ENCODE data around the gene OPN1MW. TPM values are rescaled to one million over a fixed set of nuclear protein-coding genes. Genes with fewer than 3 reads are reported as not detected.

Gene OPN1MW
- total RNA-seq, 1 donor from 2014 or later = not detected

DNA sequence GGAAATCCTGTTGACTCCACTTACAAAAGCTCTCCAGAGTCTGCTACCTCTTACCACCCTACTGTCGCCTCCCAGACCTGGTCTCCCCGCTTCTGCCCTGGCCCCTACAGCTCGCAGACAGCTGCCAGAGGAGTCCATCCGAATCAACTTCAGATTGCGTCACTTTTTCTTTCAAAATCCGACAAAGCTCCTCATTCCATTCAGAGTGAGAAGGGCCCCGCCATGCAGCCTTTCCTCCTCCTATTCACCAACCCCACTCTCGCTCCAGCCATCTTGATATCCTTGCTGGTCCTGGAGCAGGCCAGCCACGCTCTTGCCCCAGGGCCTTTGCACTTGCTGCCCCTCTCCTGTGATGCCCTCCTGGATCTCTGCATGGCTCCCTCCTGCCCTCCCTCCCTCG is 43.5 kb upstream of the OPN1MW start:
- DNase-seq (ENCODE audit: low read depth) (no peak), FAIRE-seq (no peak)
- H3K36me3 Mint-ChIP-seq (ENCODE audit: low read depth, unreplicated experiment) = no peaks in the 10 kb centered on the region
- no peak overlapping the region for H3K27ac Mint-ChIP-seq (ENCODE audit: unreplicated experiment)
- no peak overlapping the region for H2AFZ ChIP-seq (ENCODE audit: low read depth, low read length)
- no peaks in the 10 kb centered on the region for H3K4me1 ChIP-seq (ENCODE audit: insufficient read depth, low read length)
- no peak overlapping the region for H3K4me3 ChIP-seq (ENCODE audit: insufficient read depth, low read depth, low read length)
- H3K27me3 ChIP-seq (ENCODE audit: insufficient read depth, low read length) = no peaks in the 10 kb centered on the region
- no peak overlapping the region for H3K4me2 ChIP-seq (ENCODE audit: low read length)
- H3K9ac ChIP-seq (ENCODE audit: low read length) = no peak overlapping the region
- H3K9me3 Mint-ChIP-seq (ENCODE audit: unreplicated experiment) = no peaks in the 10 kb centered on the region
- H3K36me3 ChIP-seq (ENCODE audit: insufficient read depth, low read length) = no peaks in the 10 kb centered on the region
- no peaks in the 10 kb centered on the region for H3K9me3 ChIP-seq (ENCODE audit: insufficient read depth, low read depth, low read length)
- no peaks in the 10 kb centered on the region for H3K79me2 ChIP-seq (ENCODE audit: insufficient read depth, low read length)
- no peak overlapping the region for H3K4me3 Mint-ChIP-seq (ENCODE audit: unreplicated experiment)
- no peaks in the 10 kb centered on the region for H4K20me1 ChIP-seq (ENCODE audit: insufficient read depth, low read length)
- TF ChIP-seq, protein P1, sequence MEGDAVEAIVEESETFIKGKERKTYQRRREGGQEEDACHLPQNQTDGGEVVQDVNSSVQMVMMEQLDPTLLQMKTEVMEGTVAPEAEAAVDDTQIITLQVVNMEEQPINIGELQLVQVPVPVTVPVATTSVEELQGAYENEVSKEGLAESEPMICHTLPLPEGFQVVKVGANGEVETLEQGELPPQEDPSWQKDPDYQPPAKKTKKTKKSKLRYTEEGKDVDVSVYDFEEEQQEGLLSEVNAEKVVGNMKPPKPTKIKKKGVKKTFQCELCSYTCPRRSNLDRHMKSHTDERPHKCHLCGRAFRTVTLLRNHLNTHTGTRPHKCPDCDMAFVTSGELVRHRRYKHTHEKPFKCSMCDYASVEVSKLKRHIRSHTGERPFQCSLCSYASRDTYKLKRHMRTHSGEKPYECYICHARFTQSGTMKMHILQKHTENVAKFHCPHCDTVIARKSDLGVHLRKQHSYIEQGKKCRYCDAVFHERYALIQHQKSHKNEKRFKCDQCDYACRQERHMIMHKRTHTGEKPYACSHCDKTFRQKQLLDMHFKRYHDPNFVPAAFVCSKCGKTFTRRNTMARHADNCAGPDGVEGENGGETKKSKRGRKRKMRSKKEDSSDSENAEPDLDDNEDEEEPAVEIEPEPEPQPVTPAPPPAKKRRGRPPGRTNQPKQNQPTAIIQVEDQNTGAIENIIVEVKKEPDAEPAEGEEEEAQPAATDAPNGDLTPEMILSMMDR (IDR thresholded peaks at IDR 0.05; ENCODE audit: insufficient read depth, low read depth, low read length) = no peak
- TF ChIP-seq EZH2 (IDR thresholded peaks at IDR 0.05; ENCODE audit: insufficient read depth, low read length) = no peak
- H3K4me1 Mint-ChIP-seq (ENCODE audit: low read depth, unreplicated experiment) = no peaks in the 10 kb centered on the region
- H3K27ac ChIP-seq (ENCODE audit: low read depth, low read length) = no peak overlapping the region
- peaks cover 26% of the 10 kb centered on the region for H3K27me3 Mint-ChIP-seq (ENCODE audit: low read depth, unreplicated experiment)

DNA sequence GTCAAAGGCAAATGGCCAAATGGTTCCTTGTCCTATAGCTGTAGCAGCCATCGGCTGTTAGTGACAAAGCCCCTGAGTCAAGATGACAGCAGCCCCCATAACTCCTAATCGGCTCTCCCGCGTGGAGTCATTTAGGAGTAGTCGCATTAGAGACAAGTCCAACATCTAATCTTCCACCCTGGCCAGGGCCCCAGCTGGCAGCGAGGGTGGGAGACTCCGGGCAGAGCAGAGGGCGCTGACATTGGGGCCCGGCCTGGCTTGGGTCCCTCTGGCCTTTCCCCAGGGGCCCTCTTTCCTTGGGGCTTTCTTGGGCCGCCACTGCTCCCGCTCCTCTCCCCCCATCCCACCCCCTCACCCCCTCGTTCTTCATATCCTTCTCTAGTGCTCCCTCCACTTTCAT is 42.2 kb upstream of the OPN1MW start:
- Histone ChIP-seq H3K4me3 (ENCODE audit: insufficient read depth, low read depth, low read length) (no peak overlapping the region), H3K36me3 (ENCODE audit: insufficient read depth, low read length) (no peaks in the 10 kb centered on the region), H2AFZ (ENCODE audit: low read depth, low read length) (no peak overlapping the region), H3K4me1 (ENCODE audit: insufficient read depth, low read length) (no peaks in the 10 kb centered on the region), H3K4me2 (ENCODE audit: low read length) (no peak overlapping the region), H3K79me2 (ENCODE audit: insufficient read depth, low read length) (no peaks in the 10 kb centered on the region), H4K20me1 (ENCODE audit: insufficient read depth, low read length) (no peaks in the 10 kb centered on the region), H3K9me3 (ENCODE audit: insufficient read depth, low read depth, low read length) (no peaks in the 10 kb centered on the region), H3K27me3 (ENCODE audit: insufficient read depth, low read length) (no peaks in the 10 kb centered on the region), H3K27ac (ENCODE audit: low read depth, low read length) (no peak overlapping the region), H3K9ac (ENCODE audit: low read length) (no peak overlapping the region)
- TF ChIP-seq EZH2 (IDR thresholded peaks at IDR 0.05; ENCODE audit: insufficient read depth, low read length) = no peak
- no peak for DNase-seq (ENCODE audit: low read depth)
- no peak overlapping the region for H3K27ac Mint-ChIP-seq (ENCODE audit: unreplicated experiment)
- peaks cover 26% of the 10 kb centered on the region for H3K27me3 Mint-ChIP-seq (ENCODE audit: low read depth, unreplicated experiment)
- no peak overlapping the region for H3K4me3 Mint-ChIP-seq (ENCODE audit: unreplicated experiment)
- no peaks in the 10 kb centered on the region for H3K9me3 Mint-ChIP-seq (ENCODE audit: unreplicated experiment)
- no peak for FAIRE-seq
- no peaks in the 10 kb centered on the region for H3K36me3 Mint-ChIP-seq (ENCODE audit: low read depth, unreplicated experiment)
- no peaks in the 10 kb centered on the region for H3K4me1 Mint-ChIP-seq (ENCODE audit: low read depth, unreplicated experiment)

DNA sequence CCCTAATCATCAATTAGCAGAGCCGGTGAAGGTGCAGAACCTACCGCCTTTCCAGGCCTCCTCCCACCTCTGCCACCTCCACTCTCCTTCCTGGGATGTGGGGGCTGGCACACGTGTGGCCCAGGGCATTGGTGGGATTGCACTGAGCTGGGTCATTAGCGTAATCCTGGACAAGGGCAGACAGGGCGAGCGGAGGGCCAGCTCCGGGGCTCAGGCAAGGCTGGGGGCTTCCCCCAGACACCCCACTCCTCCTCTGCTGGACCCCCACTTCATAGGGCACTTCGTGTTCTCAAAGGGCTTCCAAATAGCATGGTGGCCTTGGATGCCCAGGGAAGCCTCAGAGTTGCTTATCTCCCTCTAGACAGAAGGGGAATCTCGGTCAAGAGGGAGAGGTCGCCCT is 41.7 kb upstream of the OPN1MW start:
- no peak overlapping the region for H3K27ac ChIP-seq (ENCODE audit: low read depth, low read length)
- DNase-seq (ENCODE audit: low read depth) (no peak), FAIRE-seq (no peak)
- no peaks in the 10 kb centered on the region for H3K9me3 ChIP-seq (ENCODE audit: insufficient read depth, low read depth, low read length)
- H3K4me2 ChIP-seq (ENCODE audit: low read length) = no peak overlapping the region
- H3K4me1 ChIP-seq (ENCODE audit: insufficient read depth, low read length) = no peaks in the 10 kb centered on the region
- H3K4me1 Mint-ChIP-seq (ENCODE audit: low read depth, unreplicated experiment) = no peaks in the 10 kb centered on the region
- no peak for TF ChIP-seq EZH2 (IDR thresholded peaks at IDR 0.05; ENCODE audit: insufficient read depth, low read length)
- TF ChIP-seq, protein P1 (IDR thresholded peaks at IDR 0.05; ENCODE audit: insufficient read depth, low read depth, low read length) = no peak
- H4K20me1 ChIP-seq (ENCODE audit: insufficient read depth, low read length) = no peaks in the 10 kb centered on the region
- H3K4me3 ChIP-seq (ENCODE audit: insufficient read depth, low read depth, low read length) = no peak overlapping the region
- H3K9me3 Mint-ChIP-seq (ENCODE audit: unreplicated experiment) = no peaks in the 10 kb centered on the region
- H3K4me3 Mint-ChIP-seq (ENCODE audit: unreplicated experiment) = no peak overlapping the region
- no peak overlapping the region for H2AFZ ChIP-seq (ENCODE audit: low read depth, low read length)
- peaks cover 24% of the 10 kb centered on the region for H3K27me3 Mint-ChIP-seq (ENCODE audit: low read depth, unreplicated experiment)
- H3K36me3 Mint-ChIP-seq (ENCODE audit: low read depth, unreplicated experiment) = no peaks in the 10 kb centered on the region
- H3K79me2 ChIP-seq (ENCODE audit: insufficient read depth, low read length) = no peaks in the 10 kb centered on the region
- H3K27me3 ChIP-seq (ENCODE audit: insufficient read depth, low read length) = no peaks in the 10 kb centered on the region
- no peak overlapping the region for H3K27ac Mint-ChIP-seq (ENCODE audit: unreplicated experiment)
- H3K9ac ChIP-seq (ENCODE audit: low read length) = no peak overlapping the region
- H3K36me3 ChIP-seq (ENCODE audit: insufficient read depth, low read length) = no peaks in the 10 kb centered on the region
